K562 (cell line): ENCODE measurements around the gene CUEDC2. TPM values are rescaled to one million over a fixed set of nuclear protein-coding genes. Genes with fewer than 3 reads are reported as not detected.

Source experiments
- BACH1 ChIP-seq: fragments of 200-800 bp; sonication (Bioruptor generic); IDR thresholded peaks from 2 replicates; pipeline ENCODE4 v1.6.1; 2016; ENCODE audit warnings: missing genetic modification characterization, missing compliant biosample characterization
- CBFB ChIP-seq: sonication (generic); formaldehyde crosslinking; IDR thresholded peaks from 2 replicates; pipeline ENCODE4 v1.4.0; 2020; ENCODE audit warnings: mild to moderate bottlenecking, missing genetic modification reagents
- FOXM1 ChIP-seq, 2 experiments: fragments of 450-650 bp in 1 of 2; sonication (generic) in 1 of 2; formaldehyde crosslinking in 1 of 2; IDR thresholded peaks; 2 replicates each; pipeline versions ENCODE4 v1.6.1 to v1.9.0; 2017 to 2022; ENCODE audit warnings: low read depth in 2 of 2, mild to moderate bottlenecking in 2 of 2, missing genetic modification reagents in 1 of 2, moderate library complexity in 1 of 2
- HNRNPLL ChIP-seq: fragments of 200-400 bp; formaldehyde crosslinking; IDR thresholded peaks from 2 replicates; pipeline ENCODE4 v1.6.1; 2017; ENCODE audit warnings: low read length, low read depth, mild to moderate bottlenecking; ENCODE audit not compliant: poor library complexity, severe bottlenecking
- NFE2L1 ChIP-seq: fragments of 450-650 bp; IDR thresholded peaks from 2 replicates; pipeline ENCODE4 v1.6.1; 2016; ENCODE audit warnings: missing genetic modification characterization, low read depth, mild to moderate bottlenecking, missing compliant biosample characterization, moderate library complexity, borderline replicate concordance
- NR3C1 ChIP-seq: sonication (generic); formaldehyde crosslinking; IDR thresholded peaks from 2 replicates; pipeline ENCODE4 v1.8.1; 2022; ENCODE audit warnings: missing genetic modification reagents
- PTRF ChIP-seq: fragments of 450-650 bp; IDR thresholded peaks from 2 replicates; pipeline ENCODE4 v1.6.1; 2016; ENCODE audit warnings: mild to moderate bottlenecking, missing genetic modification characterization, missing compliant biosample characterization
- TAF7 ChIP-seq: fragments of 450-650 bp; IDR thresholded peaks from 2 replicates; pipeline ENCODE4 v1.6.1; 2016; ENCODE audit warnings: missing genetic modification characterization, missing compliant biosample characterization
- TEAD2 ChIP-seq: fragments of 450-650 bp; IDR thresholded peaks from 2 replicates; pipeline ENCODE4 v1.6.1; 2016; ENCODE audit warnings: missing genetic modification characterization, control low read depth, missing compliant biosample characterization
- ZKSCAN1 ChIP-seq: fragments of 150-350 bp; IDR thresholded peaks from 2 replicates; pipeline ENCODE4 v1.6.1; 2016; ENCODE audit warnings: low read depth, low read length
- ZNF561 ChIP-seq: fragments of 450-650 bp; formaldehyde crosslinking; conservative IDR thresholded peaks from 2 replicates; pipeline ENCODE4 v1.4.0; 2020; ENCODE audit warnings: mild to moderate bottlenecking, moderate library complexity
- ZNF586 ChIP-seq: fragments of 450-650 bp; formaldehyde crosslinking; conservative IDR thresholded peaks from 2 replicates; pipeline ENCODE4 v1.4.0; 2020; ENCODE audit warnings: mild to moderate bottlenecking, moderate library complexity
- polyA plus RNA-seq, 8 experiments: library from polyadenylated mRNA; depleted of rRNA in 4 of 8; stranded (reverse) in 5 of 8; unstranded in 3 of 8; fragments of >200 nt; fragmentation: Nextera tagmentation in 2 of 8; fragmentation: Illumina TruSeq in 1 of 8; extraction: Ambion mirVana in 2 of 8; extraction: Trizol in 1 of 8; gene quantifications; 2 replicates each; pipeline versions ENCODE4 v1.2.1 to v1.2.3, GENCODE V29; 2011 to 2014; ENCODE audit warnings: inconsistent platforms in 1 of 8, missing spikeins in 1 of 8
- total RNA-seq, 7 experiments: library from RNA; depleted of rRNA in 6 of 7; stranded (reverse); fragments of >200 nt in 6 of 7; fragmentation: Illumina TruSeq in 2 of 7; extraction: Trizol in 2 of 7; gene quantifications; 2 replicates each; pipeline versions ENCODE4 v1.2.1 to v1.2.3, GENCODE V29; 2011 to 2021; ENCODE audit warnings: low replicate concordance in 1 of 7
- TF ChIP-seq, protein P1 (sequence below): fragments of 450-650 bp; IDR thresholded peaks from 2 replicates; pipeline ENCODE4 v1.6.1; 2018; ENCODE audit warnings: mild to moderate bottlenecking, low read depth; ENCODE audit not compliant: partially characterized antibody
- TF ChIP-seq, protein P2 (sequence below): IDR thresholded peaks from 2 replicates; pipeline ENCODE4 v1.6.1; 2011; ENCODE audit warnings: borderline replicate concordance, low read depth, mild to moderate bottlenecking, moderate library complexity, low read length; ENCODE audit not compliant: insufficient read depth, poor library complexity, severe bottlenecking
- TF ChIP-seq, protein P3 (sequence below): fragments of 250-450 bp; sonication (Bioruptor Pico); IDR thresholded peaks from 2 replicates; pipeline ENCODE4 v1.5.0; 2021; ENCODE audit warnings: mild to moderate bottlenecking, moderate library complexity
- TF ChIP-seq, protein P4 (sequence below): conservative IDR thresholded peaks from 2 replicates; pipeline ENCODE4 v1.6.1; 2011; ENCODE audit warnings: low read depth, mild to moderate bottlenecking, low read length; ENCODE audit not compliant: control insufficient read depth

CUEDC2 gene
- total and polyA plus RNA-seq, 9 of the 15 experiments (the other 6 are each of a cell fraction or from before 2014, with no cell fraction given) = 8.5 to 48.9 (median 27.4) TPM

DNA sequence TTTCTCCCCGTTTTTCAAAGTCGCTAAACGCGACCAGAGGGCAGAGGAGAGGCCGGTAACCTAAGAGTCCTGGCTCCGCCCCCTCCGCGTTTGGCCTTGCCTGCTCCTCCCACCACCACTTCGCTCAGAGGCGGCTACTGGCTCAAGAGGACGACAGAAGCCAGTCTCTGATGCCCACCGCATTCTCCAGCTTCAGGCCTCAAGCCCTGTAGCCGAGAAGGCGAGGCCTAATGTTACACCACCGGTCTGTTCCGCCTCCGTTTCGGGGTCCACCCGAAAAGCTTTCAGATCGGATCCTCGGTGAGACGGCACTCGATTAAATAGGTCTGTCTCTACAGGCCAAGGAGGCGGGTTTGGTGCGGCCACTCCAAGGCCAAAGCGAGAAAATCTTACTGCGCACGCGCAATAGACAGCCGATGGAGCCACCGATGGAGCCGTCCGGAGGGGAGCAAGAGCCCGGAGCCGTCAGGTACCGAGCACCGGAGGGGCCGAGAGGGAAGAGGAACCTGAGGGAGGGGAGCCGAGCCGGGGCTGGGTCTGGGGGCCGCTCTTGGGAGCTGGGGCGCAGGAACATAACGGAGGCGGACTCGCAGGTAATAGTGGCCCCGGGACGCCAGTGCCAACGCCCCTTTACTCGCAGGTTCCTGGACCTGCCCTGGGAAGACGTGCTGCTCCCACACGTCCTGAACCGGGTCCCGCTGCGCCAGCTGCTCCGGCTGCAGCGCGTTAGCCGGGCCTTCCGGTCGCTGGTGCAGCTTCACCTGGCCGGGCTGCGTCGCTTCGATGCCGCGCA is 11.5 kb downstream of the CUEDC2 start, which contains the start of gene FBXL15 (continued):
- TF ChIP-seq, protein P1, sequence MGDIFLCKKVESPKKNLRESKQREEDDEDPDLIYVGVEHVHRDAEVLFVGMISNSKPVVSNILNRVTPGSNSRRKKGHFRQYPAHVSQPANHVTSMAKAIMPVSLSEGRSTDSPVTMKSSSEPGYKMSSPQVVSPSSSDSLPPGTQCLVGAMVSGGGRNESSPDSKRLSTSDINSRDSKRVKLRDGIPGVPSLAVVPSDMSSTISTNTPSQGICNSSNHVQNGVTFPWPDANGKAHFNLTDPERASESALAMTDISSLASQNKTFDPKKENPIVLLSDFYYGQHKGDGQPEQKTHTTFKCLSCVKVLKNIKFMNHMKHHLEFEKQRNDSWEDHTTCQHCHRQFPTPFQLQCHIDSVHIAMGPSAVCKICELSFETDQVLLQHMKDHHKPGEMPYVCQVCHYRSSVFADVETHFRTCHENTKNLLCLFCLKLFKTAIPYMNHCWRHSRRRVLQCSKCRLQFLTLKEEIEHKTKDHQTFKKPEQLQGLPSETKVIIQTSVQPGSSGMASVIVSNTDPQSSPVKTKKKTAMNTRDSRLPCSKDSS = no peak
- TF ChIP-seq CBFB (no peak), NFE2L1 (tag) (no peak), ZNF586 (CRISPR knock-in tag) (no peak), FOXM1 (IDR thresholded peaks at IDR 0.05; ENCODE audit: low read depth) (peak; percentile 65; the same call in 1 of the 2 replicates), FOXM1 (CRISPR knock-in tag; IDR thresholded peaks at IDR 0.05; ENCODE audit: low read depth) (no peak), NR3C1 (CRISPR knock-in tag) (no peak), TEAD2 (tag) (no peak), HNRNPLL (no peak), ZNF561 (CRISPR knock-in tag) (no peak), PTRF (no peak), TAF7 (tag) (no peak), BACH1 (tag) (no peak), ZKSCAN1 (no peak)
- TF ChIP-seq, protein P2, sequence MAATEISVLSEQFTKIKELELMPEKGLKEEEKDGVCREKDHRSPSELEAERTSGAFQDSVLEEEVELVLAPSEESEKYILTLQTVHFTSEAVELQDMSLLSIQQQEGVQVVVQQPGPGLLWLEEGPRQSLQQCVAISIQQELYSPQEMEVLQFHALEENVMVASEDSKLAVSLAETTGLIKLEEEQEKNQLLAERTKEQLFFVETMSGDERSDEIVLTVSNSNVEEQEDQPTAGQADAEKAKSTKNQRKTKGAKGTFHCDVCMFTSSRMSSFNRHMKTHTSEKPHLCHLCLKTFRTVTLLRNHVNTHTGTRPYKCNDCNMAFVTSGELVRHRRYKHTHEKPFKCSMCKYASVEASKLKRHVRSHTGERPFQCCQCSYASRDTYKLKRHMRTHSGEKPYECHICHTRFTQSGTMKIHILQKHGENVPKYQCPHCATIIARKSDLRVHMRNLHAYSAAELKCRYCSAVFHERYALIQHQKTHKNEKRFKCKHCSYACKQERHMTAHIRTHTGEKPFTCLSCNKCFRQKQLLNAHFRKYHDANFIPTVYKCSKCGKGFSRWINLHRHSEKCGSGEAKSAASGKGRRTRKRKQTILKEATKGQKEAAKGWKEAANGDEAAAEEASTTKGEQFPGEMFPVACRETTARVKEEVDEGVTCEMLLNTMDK = no peak
- TF ChIP-seq, protein P3, sequence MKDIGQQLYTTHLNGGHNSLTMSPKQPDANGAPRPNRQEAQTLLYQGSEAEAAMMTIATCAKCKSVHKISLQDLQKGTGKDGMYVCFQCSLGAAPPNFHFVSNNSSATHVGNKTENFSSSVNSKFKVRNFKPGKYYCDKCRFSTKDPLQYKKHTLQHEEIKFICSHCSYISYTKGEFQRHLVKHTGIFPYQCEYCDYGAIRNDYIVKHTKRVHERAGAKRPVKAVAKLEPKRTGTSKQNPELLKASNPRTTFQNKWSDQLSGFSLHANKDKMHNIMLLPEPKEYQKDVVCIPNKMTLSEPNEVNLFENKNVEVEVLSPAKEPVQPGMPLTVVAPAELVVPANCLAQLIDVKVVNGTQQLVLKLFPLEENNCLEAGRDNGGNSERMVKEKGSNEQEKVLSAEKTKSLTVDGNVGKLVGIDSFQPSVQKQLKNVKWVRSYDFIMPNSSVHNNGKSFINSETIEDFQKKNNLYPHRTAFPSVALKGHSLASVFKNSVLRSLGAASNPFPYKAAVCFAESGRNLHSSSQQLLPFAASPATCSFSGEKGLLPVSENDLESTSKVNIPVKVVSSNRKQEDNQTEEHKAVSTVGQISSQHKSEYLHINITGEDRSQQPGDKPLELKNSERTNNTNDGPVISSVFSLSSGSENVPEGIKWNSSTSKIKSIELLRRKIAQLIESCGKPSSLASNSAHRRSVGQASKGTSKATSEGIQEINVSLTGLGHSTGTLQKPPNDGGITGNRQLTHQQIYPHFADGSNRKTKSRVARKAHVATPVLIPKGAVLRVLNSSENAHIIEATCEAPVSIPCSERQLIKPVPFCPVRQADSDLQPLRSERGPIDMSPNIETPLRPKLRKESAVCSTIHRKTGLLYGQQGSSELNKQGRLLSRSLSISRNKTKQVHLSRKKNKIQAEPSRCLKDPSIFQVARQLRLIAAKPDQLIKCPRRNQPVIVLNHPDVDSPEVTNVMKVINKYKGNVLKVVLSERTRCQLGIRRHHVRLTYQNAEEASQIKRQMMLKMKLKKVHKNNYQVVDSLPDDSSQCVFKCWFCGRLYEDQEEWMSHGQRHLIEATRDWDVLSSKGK (CRISPR knock-in tag) = no peak
- TF ChIP-seq, protein P4, sequence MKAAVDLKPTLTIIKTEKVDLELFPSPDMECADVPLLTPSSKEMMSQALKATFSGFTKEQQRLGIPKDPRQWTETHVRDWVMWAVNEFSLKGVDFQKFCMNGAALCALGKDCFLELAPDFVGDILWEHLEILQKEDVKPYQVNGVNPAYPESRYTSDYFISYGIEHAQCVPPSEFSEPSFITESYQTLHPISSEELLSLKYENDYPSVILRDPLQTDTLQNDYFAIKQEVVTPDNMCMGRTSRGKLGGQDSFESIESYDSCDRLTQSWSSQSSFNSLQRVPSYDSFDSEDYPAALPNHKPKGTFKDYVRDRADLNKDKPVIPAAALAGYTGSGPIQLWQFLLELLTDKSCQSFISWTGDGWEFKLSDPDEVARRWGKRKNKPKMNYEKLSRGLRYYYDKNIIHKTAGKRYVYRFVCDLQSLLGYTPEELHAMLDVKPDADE = 0 out of 2 replicates have a peak, but pooled peaks have one; percentile 47
